Adrenal gland (tissue), 5 donors: ENCODE data around the gene EFCAB8.

Source experiments
- POLR2A ChIP-seq, 2 donors: fragments of 450-650 bp; IDR thresholded peaks; one replicate each; pipeline ENCODE4 v1.6.1; 2017; ENCODE audit warnings: antibody characterized with exemption in 2 of 2, mild to moderate bottlenecking in 2 of 2, moderate library complexity in 1 of 2
- TF ChIP-seq, protein P1 (sequence below), 6 experiments: fragments of 450-650 bp in 4 of 6; fragments of 200-600 bp in 2 of 6; sonication (generic) in 1 of 6; IDR thresholded peaks; 1 replicate in 5 of 6; 2 replicates in 1 of 6; pipeline versions ENCODE4 v1.5.1 to v1.8.0; 2016 to 2021; ENCODE audit warnings: antibody characterized with exemption in 6 of 6, mild to moderate bottlenecking in 2 of 6, moderate library complexity in 1 of 6
- donor health status: DM: no; HTN: no; CAD: no.

DNA sequence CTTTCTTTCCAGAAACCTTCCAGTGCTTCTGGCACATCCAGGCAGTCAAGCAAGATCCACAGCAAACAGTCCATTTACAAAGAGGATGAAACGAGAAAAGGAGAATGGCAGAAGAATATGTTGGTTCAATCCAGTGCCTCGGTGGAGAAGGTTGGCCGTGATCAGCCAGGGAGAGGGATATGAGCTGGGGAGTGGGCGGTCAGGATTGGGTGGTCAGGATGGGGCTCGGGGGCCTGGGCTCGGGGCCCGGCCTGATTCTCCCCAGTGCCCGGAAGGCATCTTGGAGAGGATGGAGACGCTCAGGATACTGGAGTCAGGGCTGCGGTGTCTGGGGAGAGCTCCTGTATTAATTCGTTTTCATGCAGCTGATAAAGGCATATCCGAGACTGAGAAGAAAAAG, 61.3 kb downstream of the EFCAB8 start:
- no peak for TF ChIP-seq POLR2A (IDR thresholded peaks at IDR 0.05)
- TF ChIP-seq, protein P1, sequence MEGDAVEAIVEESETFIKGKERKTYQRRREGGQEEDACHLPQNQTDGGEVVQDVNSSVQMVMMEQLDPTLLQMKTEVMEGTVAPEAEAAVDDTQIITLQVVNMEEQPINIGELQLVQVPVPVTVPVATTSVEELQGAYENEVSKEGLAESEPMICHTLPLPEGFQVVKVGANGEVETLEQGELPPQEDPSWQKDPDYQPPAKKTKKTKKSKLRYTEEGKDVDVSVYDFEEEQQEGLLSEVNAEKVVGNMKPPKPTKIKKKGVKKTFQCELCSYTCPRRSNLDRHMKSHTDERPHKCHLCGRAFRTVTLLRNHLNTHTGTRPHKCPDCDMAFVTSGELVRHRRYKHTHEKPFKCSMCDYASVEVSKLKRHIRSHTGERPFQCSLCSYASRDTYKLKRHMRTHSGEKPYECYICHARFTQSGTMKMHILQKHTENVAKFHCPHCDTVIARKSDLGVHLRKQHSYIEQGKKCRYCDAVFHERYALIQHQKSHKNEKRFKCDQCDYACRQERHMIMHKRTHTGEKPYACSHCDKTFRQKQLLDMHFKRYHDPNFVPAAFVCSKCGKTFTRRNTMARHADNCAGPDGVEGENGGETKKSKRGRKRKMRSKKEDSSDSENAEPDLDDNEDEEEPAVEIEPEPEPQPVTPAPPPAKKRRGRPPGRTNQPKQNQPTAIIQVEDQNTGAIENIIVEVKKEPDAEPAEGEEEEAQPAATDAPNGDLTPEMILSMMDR (IDR thresholded peaks at IDR 0.05) = no peak
